IMR-90 (cell line): ENCODE measurements around the gene BRME1. TPM values are rescaled to one million over a fixed set of nuclear protein-coding genes. Genes with fewer than 3 reads are reported as not detected.

Source experiments
- ATAC-seq: fragments of 200-7000 bp; cut with Tn5 transposase; 2 replicates; pipeline ENCODE4 v1.9.1; 2020; ENCODE audit warnings: low read depth, mild to moderate bottlenecking, moderate library complexity
- BruUV-seq: library from RNA; stranded (reverse); fragments of 400-500 nt; replicated peaks from 2 replicates; lab custom pipeline; 2021; lab: Mats Ljungman, UMichigan
- CTCF ChIA-PET: fragments of 300-600 bp; formaldehyde crosslinking; extraction: SDS; loops from one replicate; lab custom pipeline; 2021; ENCODE audit warnings: antibody characterized with exemption; lab: Yijun Ruan, JAX
- POLR2A ChIA-PET: fragments of 300-600 bp; sonication (Branson Sonifier 250); formaldehyde crosslinking; loops from one replicate; lab custom pipeline; 2022; ENCODE audit warnings: antibody characterized with exemption; ENCODE audit not compliant: unreplicated experiment; lab: Charles Lee
- DNase-seq: peaks from one replicate; pipeline ENCODE4 v3.0.0; 2013
- H2AFZ ChIP-seq: replicated peaks from 2 replicates; pipeline ENCODE3; 2013; ENCODE audit warnings: low read length, mild to moderate bottlenecking; ENCODE audit not compliant: poor library complexity
- H2AK5ac ChIP-seq: 2 replicates; pipeline ENCODE4 v1.6.1; 2013; ENCODE audit warnings: low read depth, low read length, inconsistent platforms
- H2AK9ac ChIP-seq: replicated peaks from 2 replicates; pipeline ENCODE3; 2013; ENCODE audit warnings: mild to moderate bottlenecking, low read depth, low read length, moderate library complexity; ENCODE audit not compliant: poor library complexity
- H2BK120ac ChIP-seq: 2 replicates; pipeline ENCODE4 v1.6.1; 2013; ENCODE audit warnings: low read depth, low read length, inconsistent platforms
- H2BK15ac ChIP-seq: 3 replicates; pipeline ENCODE4 v1.6.1; 2013; ENCODE audit warnings: low read depth, low read length, inconsistent platforms
- H2BK20ac ChIP-seq: 2 replicates; pipeline ENCODE4 v1.6.1; 2013; ENCODE audit warnings: low read depth, mild to moderate bottlenecking, inconsistent platforms, low read length, moderate library complexity
- H2BK5ac ChIP-seq: 2 replicates; pipeline ENCODE4 v1.6.1; 2013; ENCODE audit warnings: mild to moderate bottlenecking, low read depth, low read length, inconsistent platforms; ENCODE audit not compliant: poor library complexity, severe bottlenecking
- H3K14ac ChIP-seq: replicated peaks from 2 replicates; pipeline ENCODE4 v1.6.1; 2013; ENCODE audit warnings: low read depth, low read length, inconsistent platforms
- H3K18ac ChIP-seq: 2 replicates; pipeline ENCODE4 v1.6.1; 2013; ENCODE audit warnings: low read depth, low read length, control low read depth
- H3K23ac ChIP-seq: 2 replicates; pipeline ENCODE4 v1.6.1; 2013; ENCODE audit warnings: low read depth, low read length, inconsistent platforms
- H3K27ac ChIP-seq: 2 replicates; pipeline ENCODE4 v1.5.1; 2013; ENCODE audit warnings: mild to moderate bottlenecking, control low read depth, low read length; ENCODE audit not compliant: insufficient read depth
- H3K27me3 ChIP-seq: 2 replicates; pipeline ENCODE4 v1.6.1; 2013; ENCODE audit warnings: low read length; ENCODE audit not compliant: control insufficient read depth, insufficient read depth
- H3K36me3 ChIP-seq: 2 replicates; pipeline ENCODE4 v1.6.1; 2013; ENCODE audit warnings: low read length, mixed read lengths; ENCODE audit not compliant: control insufficient read depth, insufficient read depth
- H3K4ac ChIP-seq: 2 replicates; pipeline ENCODE4 v1.6.1; 2013; ENCODE audit warnings: low read depth, low read length, inconsistent platforms
- H3K4me1 ChIP-seq: 2 replicates; pipeline ENCODE4 v1.6.1; 2013; ENCODE audit warnings: low read length, mixed read lengths; ENCODE audit not compliant: control insufficient read depth, insufficient read depth
- H3K4me2 ChIP-seq: 2 replicates; pipeline ENCODE4 v1.6.1; 2013; ENCODE audit warnings: low read depth, mild to moderate bottlenecking, control low read depth, low read length, moderate library complexity
- H3K4me3 ChIP-seq: 2 replicates; pipeline ENCODE4 v1.5.1; 2013; ENCODE audit warnings: low read depth, mild to moderate bottlenecking, control low read depth, low read length, moderate library complexity; ENCODE audit not compliant: insufficient read depth
- H3K56ac ChIP-seq: 2 replicates; pipeline ENCODE4 v1.6.1; 2013; ENCODE audit warnings: low read length, inconsistent platforms; ENCODE audit not compliant: insufficient read depth; ENCODE audit errors: extremely low read depth
- H3K79me1 ChIP-seq, 2 experiments: 2 replicates each; pipeline ENCODE4 v1.6.1; 2013; ENCODE audit warnings: low read length in 2 of 2, inconsistent platforms in 1 of 2, low read depth in 1 of 2
- H3K9ac ChIP-seq: 2 replicates; pipeline ENCODE4 v1.6.1; 2013; ENCODE audit warnings: low read depth, low read length, control low read depth
- H3K9me1 ChIP-seq: 2 replicates; pipeline ENCODE4 v1.6.1; 2013; ENCODE audit warnings: low read length, inconsistent platforms; ENCODE audit not compliant: insufficient read depth
- H3K9me3 ChIP-seq: 2 replicates; pipeline ENCODE4 v1.6.1; 2013; ENCODE audit warnings: low read length; ENCODE audit not compliant: control insufficient read depth, insufficient read depth
- H4K20me1 ChIP-seq: 2 replicates; pipeline ENCODE4 v1.6.1; 2013; ENCODE audit warnings: low read length, inconsistent platforms; ENCODE audit not compliant: insufficient read depth
- H4K5ac ChIP-seq: 2 replicates; pipeline ENCODE4 v1.6.1; 2013; ENCODE audit warnings: mild to moderate bottlenecking, low read depth, low read length, control low read depth
- H4K8ac ChIP-seq, 2 experiments: 2 replicates each; pipeline ENCODE4 v1.6.1; 2013; ENCODE audit warnings: low read depth in 2 of 2, low read length in 2 of 2, control low read depth in 1 of 2, inconsistent platforms in 1 of 2
- H4K91ac ChIP-seq: 2 replicates; pipeline ENCODE4 v1.6.1; 2013; ENCODE audit warnings: low read depth, low read length, inconsistent platforms; ENCODE audit not compliant: insufficient read depth
- BHLHE40 ChIP-seq: fragments of 150-350 bp; IDR thresholded peaks from 2 replicates; pipeline ENCODE4 v1.6.1; 2016; ENCODE audit warnings: mild to moderate bottlenecking, low read depth, low read length
- CEBPB ChIP-seq: IDR thresholded peaks from 2 replicates; pipeline ENCODE4 v1.6.1; 2012; ENCODE audit warnings: low read depth, low read length, improper control_type of control experiment
- MAZ ChIP-seq: IDR thresholded peaks from 2 replicates; pipeline ENCODE4 v1.6.1; 2012; ENCODE audit warnings: low read depth, mild to moderate bottlenecking, low read length, improper control_type of control experiment, moderate library complexity, borderline replicate concordance
- MXI1 ChIP-seq: IDR thresholded peaks from 2 replicates; pipeline ENCODE4 v1.6.1; 2012; ENCODE audit warnings: low read depth, mild to moderate bottlenecking, low read length, moderate library complexity, borderline replicate concordance
- USF2 ChIP-seq: fragments of 150-350 bp; IDR thresholded peaks from 2 replicates; pipeline ENCODE4 v1.6.1; 2017; ENCODE audit warnings: mild to moderate bottlenecking, antibody characterized with exemption, low read length, low read depth
- WGBS, 2 experiments: methylation state at CpG; one replicate each; pipeline versions ENCODE4 v1.1.5 to v1.1.7; 2013; ENCODE audit warnings: missing lambda C conversion rate in 2 of 2; ENCODE audit not compliant: insufficient read length in 1 of 2; ENCODE audit errors: extremely low coverage in 2 of 2; 5-methylcytosine and 5-hydroxymethylcytosine counted together
- dilution Hi-C: fragments of 300-500 bp; cut with HindIII; formaldehyde crosslinking; loops from one replicate; pipeline ENCODE4 v1.14.3; 2018; ENCODE audit warnings: low sequenced_read_pairs; ENCODE audit not compliant: unreplicated experiment
- in situ Hi-C: fragments of 300-500 bp; cut with MboI; formaldehyde crosslinking; loops from 3 replicates; pipeline ENCODE4 v1.14.3; 2019; ENCODE audit warnings: low sequenced_read_pairs, inconsistent platforms, mixed read lengths
- intact Hi-C: fragments of 100-400 bp; cut with micrococcal nuclease; formaldehyde crosslinking; loops from 2 replicates; pipeline ENCODE4 v1.10.0; 2022
- polyA plus RNA-seq, 3 experiments: library from polyadenylated mRNA; depleted of rRNA; stranded (reverse); fragments of >200 nt; gene quantifications; 2 replicates each; pipeline ENCODE4 v1.2.3, GENCODE V29; 2012; ENCODE audit warnings: low replicate concordance in 1 of 3
- total RNA-seq: library from RNA; depleted of rRNA; stranded (reverse); fragments of >200 nt; gene quantifications from 2 replicates; pipeline ENCODE4 v1.2.3, GENCODE V29; 2012

BRME1 gene
- total and polyA plus RNA-seq, 2 of the 4 experiments (the other 2 are of a cell fraction) = 0.18 to 0.38 TPM

- peaks cover 5% of the 10 kb centered on the region for H3K9me1 ChIP-seq
- CTCF ChIA-PET = no interaction called here
- H3K18ac ChIP-seq = no peak overlapping the region
- H3K27me3 ChIP-seq = no peaks in the 10 kb centered on the region
- 50% methylated on average over 2 of the region's 22 CpGs; no CpG with 5 or more reads in 1 of the 2 experiments for WGBS, 2 experiments
- H2BK5ac ChIP-seq = no peak overlapping the region
- H3K9ac ChIP-seq = no peak overlapping the region
- no peak overlapping the region for H3K23ac ChIP-seq
- H3K79me1 ChIP-seq = peaks cover 0 to 4% of the 10 kb centered on the region in 2 experiments; a peak in 1 of 4 replicates
- no peak overlapping the region for H4K5ac ChIP-seq
- no peak overlapping the region for H2BK15ac ChIP-seq
- no peak overlapping the region for H2AK9ac ChIP-seq
- no peak overlapping the region for H3K4me2 ChIP-seq
- H2AFZ ChIP-seq = no peak overlapping the region
- TF ChIP-seq BHLHE40 (no peak), USF2 (no peak), MXI1 (no peak), CEBPB (no peak), MAZ (no peak)
- peaks cover 7% of the 10 kb centered on the region for H3K4me1 ChIP-seq
- H4K8ac ChIP-seq = no peak overlapping the region
- DNase-seq (no peak), ATAC-seq (no peak)
- no peak overlapping the region for H4K91ac ChIP-seq
- no TSS peak for BruUV-seq
- H2BK20ac ChIP-seq = no peak overlapping the region
- H3K36me3 ChIP-seq = peaks cover 15% of the 10 kb centered on the region
- H3K14ac ChIP-seq = no peak overlapping the region
- H3K4me3 ChIP-seq = no peak overlapping the region
- no peak overlapping the region for H3K27ac ChIP-seq
- no peaks in the 10 kb centered on the region for H3K9me3 ChIP-seq
- dilution Hi-C loops = no loop called here
- in situ Hi-C loops = no loop called here
- no peaks in the 10 kb centered on the region for H4K20me1 ChIP-seq
- intact Hi-C loops = no loop called here
- POLR2A ChIA-PET = interaction anchor here (0.6 kb wide), 1 partner anchor 11 kb away, joined by 4 read pairs; no protein-coding TSS in a partner anchor
- H3K56ac ChIP-seq = no peak overlapping the region
- no peak overlapping the region for H2AK5ac ChIP-seq
- no peak overlapping the region for H2BK120ac ChIP-seq
- no peak overlapping the region for H3K4ac ChIP-seq
Observed at GRCh38 chr19:13935765-13936510, 30.0 kb upstream of the BRME1 start.
